GM19240 (cell line): Measurements from ENCODE around the gene TIMM23.

ENCODE experiments used
- DNase-seq: peaks from one replicate; pipeline ENCODE4 v3.0.0; 2011; ENCODE audit warnings: low spot score; ENCODE audit not compliant: insufficient read length

TIMM23 gene

DNA sequence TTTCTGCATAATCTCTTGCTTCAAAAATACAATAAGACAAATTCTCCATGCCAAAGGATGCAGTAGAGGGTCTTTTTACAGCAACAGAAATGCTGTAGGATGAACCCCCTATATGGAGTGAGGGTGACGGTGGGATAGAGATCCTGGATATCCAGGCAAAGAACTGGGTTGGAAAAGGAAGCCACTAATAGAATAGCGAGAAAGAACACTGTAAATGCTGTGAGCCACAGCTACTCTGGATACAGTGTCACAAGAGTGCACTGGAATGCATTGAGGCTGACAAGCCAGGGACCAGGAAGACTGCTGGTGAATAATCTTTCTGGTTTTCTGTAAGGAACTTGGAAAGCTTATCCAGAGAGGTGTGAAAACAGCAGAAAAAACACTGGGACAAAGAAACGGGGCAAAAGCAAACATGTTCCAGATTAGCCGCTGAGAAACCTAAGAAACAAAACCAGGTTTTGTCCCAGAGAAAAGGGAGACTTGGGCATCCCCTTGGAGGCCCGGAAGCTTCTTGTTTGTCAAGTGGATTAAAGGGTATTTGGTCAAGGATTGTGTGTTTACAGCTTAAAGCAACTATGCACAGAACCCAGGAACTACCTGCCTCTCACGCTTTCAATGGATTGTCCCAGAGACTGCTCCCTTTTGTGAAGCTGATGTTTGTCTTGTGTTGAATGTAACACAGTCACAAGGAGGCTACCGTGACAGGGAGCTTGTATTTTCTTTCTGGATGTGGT, 79.9 kb downstream of the TIMM23 start:
- no peak for DNase-seq

DNA sequence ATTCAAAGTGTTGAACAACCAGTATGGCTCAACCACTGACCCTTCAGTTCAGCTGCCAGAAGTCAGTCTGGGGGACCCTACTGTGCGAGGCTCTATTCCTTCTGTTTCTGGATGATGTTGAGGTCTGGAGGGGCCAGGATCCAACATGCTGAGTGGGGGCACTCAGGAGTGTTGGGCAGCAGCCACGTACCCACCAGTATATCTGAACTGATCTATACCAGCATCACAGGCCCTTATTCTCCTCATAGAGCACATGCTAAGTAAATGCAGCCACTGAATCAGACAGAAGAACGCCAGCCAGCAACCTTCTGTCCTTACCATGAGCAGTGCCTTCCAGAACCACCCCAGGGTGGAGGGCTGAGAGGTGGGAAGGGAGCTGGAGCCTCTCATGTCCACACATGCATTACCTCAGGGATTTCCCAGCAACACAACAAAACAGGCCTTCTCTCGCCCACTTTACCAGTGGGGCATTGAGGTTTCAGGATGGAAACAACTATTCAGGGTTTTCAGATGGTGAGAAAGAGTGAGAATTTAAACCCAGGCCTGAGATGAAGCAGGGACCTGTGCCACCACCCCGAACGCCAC, 80.6 kb downstream of the TIMM23 start:
- no peak for DNase-seq
